Fibroblast of the conjunctiva (primary cell): ENCODE data around the gene CPSF4L.
"Not testable (repeated sequence)": the region's sequence is repeated elsewhere in the genome, so short reads cannot be mapped to it uniquely, and the experiment has no call there.

ENCODE experiments used
- DNase-seq: peaks from one replicate; pipeline ENCODE4 v3.0.0-alpha.2; 2010; ENCODE audit warnings: low read depth

CPSF4L gene

DNA sequence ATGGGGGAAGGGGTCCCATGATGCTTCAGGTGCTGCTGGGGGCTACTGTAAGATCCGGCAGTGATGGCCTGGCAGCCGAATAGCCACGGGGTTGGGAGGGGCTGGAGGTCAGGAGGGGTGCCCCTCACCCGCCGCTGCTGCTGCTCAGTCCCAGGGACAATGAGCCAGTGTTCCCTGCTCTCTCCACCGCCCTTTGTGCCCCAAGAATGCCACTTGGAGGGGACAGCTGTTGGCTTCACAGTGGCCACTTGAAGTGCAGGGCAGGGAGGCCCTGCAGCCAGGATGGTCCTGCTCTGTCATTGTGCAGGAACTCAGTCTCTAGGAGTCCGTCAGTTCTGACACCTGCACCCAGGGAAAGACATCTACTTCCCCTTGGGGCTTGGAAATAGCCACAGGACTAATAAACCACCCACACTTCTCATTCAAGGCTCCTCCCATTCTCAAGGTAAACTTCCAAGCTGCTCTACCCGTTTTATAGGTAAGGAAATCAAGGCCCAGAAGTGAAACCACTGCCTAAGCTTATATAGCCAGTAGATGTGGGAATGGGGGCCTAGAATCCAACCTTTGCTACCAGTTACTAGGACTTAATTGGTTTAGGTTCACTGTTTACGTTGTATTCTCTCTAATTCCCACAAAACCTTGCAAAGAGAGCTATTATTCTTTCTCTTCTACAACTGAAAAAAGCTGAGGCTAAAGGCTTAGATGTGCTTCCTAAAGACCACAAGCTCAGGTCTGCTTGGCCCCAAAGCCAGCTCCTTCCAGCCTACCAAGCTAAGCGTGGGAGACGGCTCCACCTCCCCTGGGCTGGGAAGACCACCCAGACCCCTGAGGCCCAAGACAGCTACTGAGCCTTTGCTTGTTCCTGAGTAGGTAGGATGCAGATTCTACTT lies 6.2 kb upstream of the CPSF4L start:
- DNase-seq = no peak

DNA sequence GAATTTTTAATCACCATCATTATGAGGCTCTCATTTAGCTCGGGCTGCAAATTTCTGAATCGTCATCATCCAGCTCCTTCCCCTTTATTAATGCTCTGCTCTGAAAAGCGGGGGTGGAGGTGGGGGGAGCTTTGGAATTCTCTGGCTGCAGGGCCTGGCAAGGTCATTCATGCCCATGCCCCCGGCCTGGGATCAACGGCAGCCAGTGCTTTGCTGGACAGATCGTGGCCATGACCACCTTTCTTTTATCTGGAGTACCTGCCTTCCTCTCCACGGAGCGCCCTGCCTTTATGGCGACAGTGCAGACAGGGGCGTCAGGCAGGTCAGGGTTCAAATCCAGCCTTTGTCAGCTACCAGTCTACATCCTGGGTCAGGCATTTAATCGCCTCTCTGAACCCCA lies 5.1 kb upstream of the CPSF4L start:
- DNase-seq = no peak

DNA sequence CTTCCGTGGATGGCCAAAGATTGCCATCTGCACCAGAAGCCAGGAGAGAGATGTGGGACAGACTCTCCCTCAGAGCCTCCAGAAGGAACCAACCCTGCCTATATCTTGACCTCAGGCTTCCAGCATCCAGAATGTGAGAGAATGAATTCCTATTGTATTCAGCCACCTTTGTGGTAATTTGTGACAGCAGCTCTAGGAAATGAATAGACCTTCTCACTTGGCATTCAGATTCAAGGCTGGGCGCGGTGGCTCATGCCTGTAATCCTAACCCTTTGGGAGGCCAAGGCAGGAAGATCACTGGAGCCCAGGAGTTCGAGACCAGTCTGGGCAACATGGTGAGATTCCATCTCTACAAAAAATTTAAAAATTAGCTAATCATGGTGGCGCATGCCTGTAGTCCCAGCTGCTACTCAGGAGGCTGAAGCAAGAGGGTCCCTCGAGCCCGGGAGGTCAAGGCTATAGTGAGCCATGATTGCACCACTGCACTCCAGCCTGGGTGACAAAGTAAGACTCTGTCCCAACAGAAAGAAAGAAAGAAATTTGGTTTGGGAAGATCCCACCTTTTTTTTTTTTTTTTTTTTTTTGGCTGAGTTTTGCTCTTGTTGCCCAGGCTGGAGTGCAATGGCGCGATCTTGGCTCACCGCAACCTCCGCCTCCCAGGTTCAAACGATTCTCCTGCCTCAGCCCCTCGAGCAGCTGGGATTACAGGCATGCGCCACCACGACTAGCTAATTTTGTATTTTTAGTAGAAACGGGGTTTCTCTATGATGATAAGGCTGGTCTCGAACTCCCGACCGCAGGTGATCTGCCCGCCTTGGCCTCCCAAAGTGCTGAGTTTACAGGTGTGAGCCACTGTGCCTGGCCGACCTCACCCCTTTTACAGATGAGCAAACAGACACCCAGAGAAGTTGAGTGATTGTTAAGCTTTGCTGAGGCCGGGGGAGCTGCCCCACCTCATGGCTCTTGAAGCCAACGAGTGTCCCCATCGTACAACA lies 4.3 kb upstream of the CPSF4L start:
- DNase-seq = no peak

DNA sequence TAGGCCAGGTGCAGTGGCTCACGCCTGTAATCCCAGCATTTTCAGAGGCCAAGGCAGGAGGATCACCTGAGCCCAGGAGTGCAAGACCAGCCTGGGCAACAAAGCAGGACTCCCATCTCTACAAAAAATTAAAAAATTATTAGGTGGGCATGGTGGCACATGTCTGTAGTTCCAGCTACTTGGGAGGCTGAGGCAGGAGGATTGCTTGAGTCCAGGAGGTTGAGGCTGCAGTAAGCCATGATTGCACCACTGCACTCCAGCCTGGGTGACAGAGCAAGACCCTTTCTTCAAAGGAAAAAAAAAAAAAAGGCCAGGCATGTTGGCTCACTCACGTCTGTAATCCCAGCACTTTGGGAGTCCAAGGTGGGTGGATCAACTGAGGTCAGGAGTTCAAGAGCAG lies 2.8 kb upstream of the CPSF4L start:
- not testable (repeated sequence) for DNase-seq

DNA sequence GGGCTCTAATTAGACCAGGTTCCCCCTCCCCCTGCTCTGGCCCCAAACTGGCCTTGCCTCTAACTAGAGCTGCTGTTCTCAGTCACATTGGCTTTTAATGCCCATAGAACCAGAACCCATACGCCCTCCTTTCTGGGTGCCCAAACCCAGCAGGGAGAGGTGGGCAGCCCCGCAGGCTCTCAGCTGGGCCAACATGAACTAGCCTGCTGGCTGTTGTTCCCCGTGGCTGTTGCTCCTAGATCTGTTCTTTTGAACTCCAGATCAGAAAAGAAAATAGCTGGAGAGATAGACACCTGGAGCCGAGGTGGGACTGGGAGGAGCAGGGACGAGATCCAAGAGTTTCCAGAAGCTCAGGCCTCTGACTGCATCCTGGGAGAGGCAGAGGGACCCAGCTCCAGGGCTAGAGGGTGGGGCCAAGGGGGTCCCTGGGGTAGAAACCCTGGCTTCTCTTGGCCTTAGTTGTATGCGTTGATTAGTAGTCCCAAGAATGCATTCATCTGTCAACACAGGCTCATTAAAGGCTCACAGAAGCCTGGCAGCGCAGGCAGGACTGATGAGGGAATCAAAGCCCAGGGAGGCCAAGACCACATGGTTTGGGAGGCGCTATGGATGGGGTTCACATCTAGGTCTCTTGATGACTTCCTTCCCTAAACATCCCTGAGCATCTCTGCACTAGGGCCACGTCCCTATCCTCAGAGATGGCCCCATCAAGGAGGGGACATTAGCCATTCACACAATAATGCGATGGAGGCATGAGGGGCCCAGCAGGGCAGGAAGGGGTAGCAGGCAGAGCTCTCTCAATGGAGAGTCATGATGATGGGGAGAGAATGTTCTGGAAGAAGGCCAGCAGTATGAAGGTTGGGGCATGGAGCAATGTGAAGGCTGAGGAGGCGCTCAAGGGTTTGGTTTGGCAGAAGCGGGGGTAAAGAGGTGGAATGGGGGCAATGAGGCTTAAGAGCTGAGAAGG lies 1.3 kb upstream of the CPSF4L start:
- DNase-seq = no peak

DNA sequence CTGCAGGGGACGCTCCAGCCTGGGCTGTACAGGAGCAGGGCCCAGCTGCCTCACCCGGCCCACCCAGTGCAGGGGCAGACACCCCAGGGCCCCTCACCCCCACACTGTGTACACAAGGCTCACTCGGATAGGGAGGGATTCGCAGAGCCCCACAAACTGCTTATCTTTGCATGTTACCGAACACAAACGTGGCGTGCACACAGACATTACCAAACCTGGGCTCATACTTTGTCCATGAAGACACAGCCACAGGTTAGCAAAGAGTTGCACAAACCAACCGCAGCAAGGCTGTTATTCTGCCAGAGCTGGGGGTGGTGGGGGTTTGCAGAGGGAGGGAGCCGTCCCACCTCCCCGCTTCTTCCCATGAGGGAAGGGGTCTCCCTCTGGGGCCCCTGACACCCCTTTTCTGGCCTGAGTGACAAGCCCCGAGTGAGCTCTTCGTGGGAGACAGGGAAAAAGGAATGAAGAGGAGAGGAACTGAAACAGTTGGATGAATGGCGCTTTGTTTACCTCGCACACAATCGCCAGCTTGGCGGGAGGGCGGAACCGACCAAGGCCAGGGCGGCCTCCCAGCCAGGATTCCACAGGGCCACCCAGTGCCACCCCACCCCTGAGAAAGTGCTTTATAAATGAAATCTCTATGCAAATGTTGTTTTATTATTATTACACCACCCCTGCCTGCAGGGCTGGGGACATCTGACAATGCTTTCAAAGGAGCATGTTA lies 434 bp upstream of the CPSF4L start:
- DNase-seq = no peak

DNA sequence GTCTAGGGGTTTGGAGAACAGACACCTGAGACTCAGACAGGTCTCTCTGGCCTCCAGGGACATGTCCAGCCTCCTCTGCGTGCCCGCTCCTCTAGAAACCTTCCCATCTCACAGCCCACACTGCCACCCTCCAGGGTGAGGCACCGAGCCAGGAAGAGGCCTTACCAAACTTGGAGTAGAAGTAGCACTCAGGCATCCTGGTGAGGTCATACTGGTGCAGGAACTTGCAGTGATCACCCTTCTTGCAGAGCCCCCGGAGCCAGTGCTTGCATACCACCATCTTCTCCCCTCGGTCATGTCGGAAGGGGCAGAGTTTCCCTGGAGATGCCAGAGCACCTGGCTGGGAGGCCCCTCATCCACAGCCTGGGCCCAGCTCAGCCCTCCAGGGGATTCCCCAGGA lies 4.2 kb downstream of the CPSF4L start:
- no peak for DNase-seq

DNA sequence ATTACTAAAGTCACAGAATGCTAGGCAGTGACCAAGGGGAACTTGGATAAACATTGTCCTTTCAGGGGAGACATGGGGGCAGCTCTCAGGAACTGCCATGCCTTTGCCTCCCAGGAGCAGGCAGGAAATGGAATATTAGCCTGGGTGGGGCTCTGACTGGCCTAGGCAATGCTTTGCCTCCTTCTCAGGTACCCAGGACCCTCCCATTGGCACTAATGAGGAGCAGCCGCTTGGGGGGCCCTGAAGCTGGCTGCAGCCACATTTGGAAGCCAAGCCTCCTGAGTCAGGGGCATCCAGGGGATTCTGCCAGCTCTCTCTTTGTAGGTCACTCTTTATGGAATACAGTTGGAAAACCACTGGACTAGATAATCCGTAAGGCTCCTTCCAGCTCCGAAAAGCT lies 5.5 kb downstream of the CPSF4L start:
- no peak for DNase-seq

DNA sequence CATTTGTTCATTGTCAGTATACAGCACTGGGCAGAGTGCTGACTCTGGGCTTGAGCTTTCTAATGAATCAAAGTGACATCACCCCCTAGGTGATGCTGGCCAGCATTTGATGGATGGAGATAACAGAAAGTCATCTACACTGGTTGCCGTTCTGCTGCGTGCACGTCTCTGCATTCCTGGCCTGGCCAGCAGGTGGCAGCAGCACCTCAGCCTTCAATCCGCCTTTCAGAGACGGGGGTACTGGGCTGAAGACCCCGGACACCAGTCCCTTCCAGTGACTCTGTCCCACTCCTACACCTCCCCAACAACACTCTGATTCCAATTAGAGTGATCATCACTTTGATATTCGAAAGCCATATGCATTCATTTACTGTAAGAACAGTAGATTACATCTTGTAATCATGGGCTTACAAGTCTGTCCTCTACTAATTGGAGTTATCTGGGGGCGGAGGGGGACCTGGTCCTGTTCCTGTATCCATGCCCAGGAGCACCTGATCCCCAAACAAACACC lies 6.0 kb downstream of the CPSF4L start:
- no peak for DNase-seq

DNA sequence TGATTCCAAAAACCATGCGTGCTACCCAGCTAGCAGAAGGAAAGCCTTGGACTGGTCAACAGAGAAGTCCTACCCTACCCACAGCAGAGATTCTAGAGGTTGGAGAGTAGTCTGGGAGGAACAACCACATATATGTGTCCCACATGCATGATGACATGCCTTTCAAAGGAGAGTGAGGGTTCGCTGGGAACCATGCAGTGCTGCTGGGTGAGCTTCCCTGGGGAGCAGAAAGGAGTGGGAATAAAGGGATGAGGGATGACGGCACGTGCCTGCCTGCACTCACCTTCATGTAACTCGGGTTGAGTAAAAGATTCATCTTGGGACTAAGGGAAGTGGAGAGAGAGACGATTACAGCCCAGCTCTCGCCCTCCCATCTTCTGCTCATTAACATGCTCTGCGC lies 9.8 kb downstream of the CPSF4L start:
- DNase-seq = no peak

DNA sequence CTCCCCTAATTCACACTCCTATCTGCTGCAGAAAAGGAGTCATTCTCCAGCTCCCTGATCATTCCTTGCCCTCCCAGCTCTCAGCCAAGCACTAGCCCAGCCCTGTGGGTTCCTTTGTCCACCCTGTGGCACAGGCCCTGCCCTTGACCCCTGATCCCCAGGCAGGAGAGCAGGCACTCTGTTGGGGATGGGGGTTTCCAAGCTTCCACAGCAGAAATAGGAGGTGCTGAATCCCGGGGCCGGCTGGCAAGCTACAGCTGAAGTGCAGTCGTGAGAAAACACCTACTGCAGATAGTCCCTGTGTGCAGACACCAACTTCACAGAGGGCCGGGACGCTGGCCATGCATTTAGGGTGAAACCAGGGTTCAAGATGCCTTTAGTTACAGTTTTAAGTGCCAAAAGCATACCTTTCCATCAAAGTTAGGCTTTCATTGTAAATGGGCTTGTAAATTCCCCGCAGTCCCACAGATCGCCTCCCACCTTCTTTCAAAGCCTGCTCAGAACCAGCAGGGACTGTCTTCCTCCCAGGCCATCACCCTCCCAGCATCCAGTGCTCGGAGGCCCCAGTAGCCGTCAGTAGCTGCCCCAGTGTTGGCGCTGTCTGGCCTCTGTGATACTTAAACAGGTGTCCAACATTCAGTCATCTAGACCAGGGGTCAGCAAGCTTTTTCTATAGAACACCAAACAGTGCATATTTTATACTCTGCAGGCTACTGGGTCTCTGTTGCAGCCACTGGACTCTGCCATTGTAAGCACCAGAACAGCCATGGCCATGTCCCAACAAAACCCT lies 10.6 kb downstream of the CPSF4L start:
- no peak for DNase-seq

DNA sequence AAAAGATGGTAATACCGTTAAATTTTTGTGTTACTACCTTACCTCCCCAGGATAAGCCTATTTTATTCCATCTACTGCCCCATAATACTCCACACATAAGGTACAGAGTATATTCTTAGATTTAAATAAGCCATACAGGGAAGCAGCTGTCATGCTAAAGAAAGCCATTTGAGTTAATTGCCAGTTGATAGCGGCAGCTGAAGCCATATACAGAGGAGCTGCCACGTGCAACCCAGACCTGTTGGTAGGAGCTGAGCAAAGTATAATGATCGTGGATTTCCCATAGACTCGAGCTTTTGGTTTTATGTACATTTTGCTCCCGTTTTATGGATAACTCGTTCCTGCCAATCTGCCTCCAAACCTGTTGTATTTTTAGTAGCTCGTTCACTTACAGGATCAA lies 12.0 kb downstream of the CPSF4L start:
- DNase-seq = no peak

DNA sequence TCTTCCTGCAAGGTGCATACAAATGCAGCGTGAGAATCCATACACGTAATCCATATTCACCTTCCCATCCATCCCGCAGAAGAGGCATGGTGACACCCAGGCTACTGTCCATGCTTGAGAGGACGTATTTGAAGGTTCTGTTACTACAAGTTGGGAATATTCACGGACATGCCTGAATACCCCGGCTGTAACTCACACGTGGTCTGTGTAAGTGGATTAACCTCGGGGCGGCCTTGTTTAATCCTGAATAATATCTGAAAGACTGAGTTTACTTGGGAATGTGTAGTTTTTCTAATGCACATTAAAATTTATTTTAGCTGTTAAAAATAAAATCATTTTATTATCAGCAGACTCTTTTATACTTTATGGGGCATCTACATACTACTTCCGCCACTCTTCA lies 13.1 kb downstream of the CPSF4L start:
- DNase-seq = no peak

DNA sequence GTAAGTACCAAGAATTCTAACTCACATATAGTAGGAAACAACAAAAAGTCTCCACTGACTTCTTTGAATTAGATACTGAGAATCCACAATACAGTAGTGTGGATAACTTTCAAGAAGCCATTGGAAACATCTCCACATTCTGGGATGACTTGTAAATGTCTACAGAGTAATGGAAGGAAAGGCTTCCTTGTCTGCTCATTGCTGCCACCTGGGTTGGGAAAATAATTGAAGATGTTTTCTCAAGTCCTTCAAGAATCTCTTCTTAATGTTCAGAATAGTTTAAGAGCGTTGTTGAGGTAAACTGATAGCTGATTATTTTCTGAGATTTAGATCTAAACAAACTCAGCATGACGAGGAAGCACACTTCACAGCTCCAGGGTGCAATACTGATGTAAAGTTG lies 14.0 kb downstream of the CPSF4L start:
- DNase-seq = no peak

DNA sequence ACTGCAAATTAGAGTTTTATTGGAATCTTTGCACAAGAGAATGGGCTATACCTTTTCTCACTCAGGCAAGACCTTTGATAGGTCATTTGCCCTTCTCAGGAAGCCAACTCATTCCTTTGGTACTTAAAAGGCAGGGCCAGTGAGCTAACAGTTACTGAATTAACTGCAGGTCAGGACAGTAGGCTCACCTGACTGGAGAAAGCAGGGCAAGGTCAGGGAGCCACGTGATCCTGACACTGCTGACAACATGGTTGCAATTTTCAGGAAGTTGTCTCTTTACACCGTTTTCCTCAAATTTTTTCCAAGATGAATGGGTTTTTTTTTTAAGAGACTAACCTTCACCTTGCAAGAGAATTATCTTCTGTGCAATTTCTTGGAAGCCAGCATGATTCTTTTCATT lies 21.1 kb downstream of the CPSF4L start:
- no peak for DNase-seq

DNA sequence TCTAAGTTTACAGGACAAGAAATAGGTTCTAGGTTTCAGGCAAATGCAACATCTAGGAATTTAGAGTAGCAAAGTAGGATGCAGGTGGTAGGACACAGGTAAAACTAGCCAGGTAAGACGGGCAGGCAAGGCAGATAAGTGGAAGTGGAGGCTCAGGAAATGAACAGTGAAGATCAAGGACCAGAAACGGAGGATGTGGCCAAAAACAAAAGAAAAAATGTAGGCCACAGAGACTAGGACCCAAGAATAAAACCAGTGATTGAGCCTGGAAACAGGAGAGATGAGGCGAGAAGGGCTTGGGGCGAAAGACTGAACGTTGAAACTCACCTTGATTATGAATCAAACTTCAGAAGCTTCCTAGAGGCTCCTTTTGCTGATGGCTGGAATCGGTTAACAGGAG lies 24.0 kb downstream of the CPSF4L start:
- no peak for DNase-seq

DNA sequence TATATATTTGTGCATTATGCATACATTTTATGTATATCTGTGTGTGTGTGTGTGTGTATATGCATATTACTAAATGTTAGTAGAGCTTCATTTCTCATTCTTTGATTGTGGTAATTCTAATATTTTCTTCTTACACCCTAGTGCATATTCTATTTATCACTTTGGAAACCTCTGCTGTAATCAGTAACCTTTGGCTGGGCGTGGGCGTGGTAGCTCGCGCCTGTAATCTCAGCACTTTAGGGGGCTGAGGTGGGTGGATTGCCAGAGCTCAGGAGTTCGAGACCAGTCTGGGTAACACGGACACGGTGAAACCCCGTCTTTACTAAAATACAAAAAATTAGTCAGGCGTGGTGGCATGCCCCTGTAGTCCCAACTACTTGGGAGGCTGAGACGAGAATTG lies 26.9 kb downstream of the CPSF4L start:
- no peak for DNase-seq

DNA sequence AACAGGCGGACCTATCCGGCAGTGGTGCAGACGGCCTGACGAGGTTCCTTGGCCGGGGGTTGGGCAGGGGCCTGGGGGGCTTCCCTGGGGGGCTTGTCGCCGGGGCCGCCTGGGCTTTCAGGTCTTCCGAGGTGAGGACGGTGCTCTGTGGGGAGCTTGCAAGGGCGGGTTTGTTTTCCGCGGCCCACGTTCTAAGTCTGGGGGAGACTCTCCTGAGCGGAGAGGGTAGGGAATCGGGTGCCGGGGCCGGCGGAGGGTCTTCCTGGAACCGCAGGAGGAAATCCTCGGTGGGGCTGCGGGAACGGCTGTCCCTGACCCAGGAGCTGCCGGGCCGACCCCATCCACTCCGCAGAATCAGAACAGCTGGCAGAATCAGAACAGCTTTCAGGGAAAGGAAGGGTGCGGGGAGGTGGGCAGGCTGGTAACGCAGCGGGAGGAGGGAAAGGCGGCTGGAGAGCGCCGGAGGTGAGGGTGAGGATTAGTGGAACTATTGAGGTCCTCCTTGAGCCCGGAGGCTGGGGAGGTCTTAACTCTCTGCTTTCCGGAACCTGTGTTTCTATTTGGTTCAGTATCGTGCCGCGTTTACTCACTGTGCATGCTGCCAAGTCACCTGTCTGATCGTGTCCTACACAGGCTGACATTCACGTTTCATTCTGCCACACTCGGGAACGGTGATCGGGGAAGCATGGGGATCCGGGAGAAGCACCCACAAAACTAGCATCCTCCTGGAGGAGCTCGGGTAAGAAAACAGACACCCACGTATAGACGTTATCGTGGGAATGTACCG lies 28.9 kb downstream of the CPSF4L start:
- DNase-seq = no peak
